Loucy (cell line): Measurements from ENCODE around the gene ZNF615.
"Not testable (repeated sequence)": the region's sequence is repeated elsewhere in the genome, so short reads cannot be mapped to it uniquely, and the experiment has no call there.

Experiments used
- H2AFZ ChIP-seq: fragments of 200-600 bp; sonication (generic); 2 replicates; pipeline ENCODE4 v1.6.0; 2016; ENCODE audit warnings: antibody characterized with exemption, mild to moderate bottlenecking, low read length, moderate library complexity
- H3F3A ChIP-seq: fragments of 200-600 bp; 2 replicates; pipeline ENCODE4 v1.6.0; 2016; ENCODE audit warnings: antibody characterized with exemption, low read depth, mild to moderate bottlenecking
- H3K27me3 ChIP-seq: fragments of 200-600 bp; sonication (generic); 2 replicates; pipeline ENCODE4 v1.6.1; 2014; ENCODE audit warnings: low read length, mild to moderate bottlenecking; ENCODE audit not compliant: insufficient read depth, poor library complexity, severe bottlenecking
- H3K36me3 ChIP-seq: fragments of 200-600 bp; sonication (generic); 2 replicates; pipeline ENCODE4 v1.6.1; 2016; ENCODE audit warnings: low read length; ENCODE audit not compliant: insufficient read depth
- H3K4me1 ChIP-seq: fragments of 200-600 bp; sonication (generic); 2 replicates; pipeline ENCODE4 v1.5.1; 2014; ENCODE audit warnings: low read length, mild to moderate bottlenecking; ENCODE audit not compliant: insufficient read depth, poor library complexity, severe bottlenecking
- H3K4me2 ChIP-seq: fragments of 200-600 bp; sonication (generic); 2 replicates; pipeline ENCODE4 v1.6.0; 2014; ENCODE audit warnings: antibody characterized with exemption, low read length, low read depth, mild to moderate bottlenecking; ENCODE audit not compliant: poor library complexity, severe bottlenecking
- H3K4me3 ChIP-seq: fragments of 200-600 bp; sonication (generic); 2 replicates; pipeline ENCODE4 v1.5.1; 2014; ENCODE audit warnings: low read length, mild to moderate bottlenecking, mixed read lengths; ENCODE audit not compliant: poor library complexity, severe bottlenecking
- H3K79me2 ChIP-seq: fragments of 200-600 bp; sonication (generic); 2 replicates; pipeline ENCODE4 v1.6.1; 2014; ENCODE audit warnings: low read length; ENCODE audit not compliant: insufficient read depth
- H3K9ac ChIP-seq: fragments of 200-600 bp; sonication (generic); 2 replicates; pipeline ENCODE4 v1.6.0; 2014; ENCODE audit warnings: mild to moderate bottlenecking, low read depth, low read length, moderate library complexity; ENCODE audit not compliant: poor library complexity, severe bottlenecking
- H3K9me2 ChIP-seq: fragments of 200-600 bp; sonication (generic); replicated peaks from 2 replicates; pipeline ENCODE4 v1.6.1; 2016; ENCODE audit warnings: low read depth, low read length, mixed read lengths
- H3K9me3 ChIP-seq: fragments of 200-600 bp; sonication (generic); 2 replicates; pipeline ENCODE4 v1.6.1; 2014; ENCODE audit warnings: mild to moderate bottlenecking, antibody characterized with exemption, low read length, low read depth; ENCODE audit not compliant: insufficient read depth
- H4K20me1 ChIP-seq: fragments of 200-600 bp; sonication (generic); 2 replicates; pipeline ENCODE4 v1.6.0; 2014; ENCODE audit warnings: antibody characterized with exemption, low read length, mild to moderate bottlenecking; ENCODE audit not compliant: insufficient read depth, poor library complexity, severe bottlenecking
- EZH2phosphoT487 ChIP-seq: fragments of 200-600 bp; IDR thresholded peaks from 2 replicates; pipeline ENCODE4 v1.6.1; 2018; ENCODE audit warnings: antibody characterized with exemption, mild to moderate bottlenecking, moderate library complexity, borderline replicate concordance
- TF ChIP-seq, protein P1 (sequence below): fragments of 200-600 bp; sonication (generic); conservative IDR thresholded peaks from 2 replicates; pipeline ENCODE4 v1.5.1; 2014; ENCODE audit warnings: mild to moderate bottlenecking, antibody characterized with exemption, low read length

Gene ZNF615

DNA sequence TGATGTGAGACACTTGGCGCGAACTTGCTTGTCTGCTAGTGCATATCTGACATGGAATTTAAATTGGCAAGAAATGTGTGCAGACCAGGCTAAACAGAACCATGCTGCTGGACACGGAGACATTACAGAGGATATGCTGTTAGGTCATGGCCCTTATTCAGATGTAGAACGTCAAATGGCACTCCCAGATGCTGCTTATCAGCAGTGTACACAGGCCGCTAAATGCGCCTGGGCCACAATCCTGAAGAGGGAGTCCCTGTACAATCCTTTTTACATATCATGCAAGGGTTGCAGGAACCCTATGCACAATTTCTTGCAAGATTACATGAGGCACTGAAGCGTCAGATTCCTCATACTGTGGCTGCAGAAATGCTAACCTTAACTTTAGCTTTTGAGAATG lies 30.7 kb downstream of the ZNF615 start:
- no peaks in the 10 kb centered on the region for H3K4me1 ChIP-seq
- no peak overlapping the region for H3K4me2 ChIP-seq
- no peak overlapping the region for H2AFZ ChIP-seq
- H3F3A ChIP-seq = no peaks in the 10 kb centered on the region
- H3K36me3 ChIP-seq = peaks cover 25% of the 10 kb centered on the region
- peaks cover 53% of the 10 kb centered on the region for H3K79me2 ChIP-seq
- no peaks in the 10 kb centered on the region for H3K27me3 ChIP-seq
- no peak overlapping the region for H3K9ac ChIP-seq
- H3K9me3 ChIP-seq = peaks cover 15% of the 10 kb centered on the region; the same call in 1 of the 2 replicates
- H4K20me1 ChIP-seq = no peaks in the 10 kb centered on the region
- no peaks in the 10 kb centered on the region for H3K9me2 ChIP-seq
- TF ChIP-seq, protein P1, sequence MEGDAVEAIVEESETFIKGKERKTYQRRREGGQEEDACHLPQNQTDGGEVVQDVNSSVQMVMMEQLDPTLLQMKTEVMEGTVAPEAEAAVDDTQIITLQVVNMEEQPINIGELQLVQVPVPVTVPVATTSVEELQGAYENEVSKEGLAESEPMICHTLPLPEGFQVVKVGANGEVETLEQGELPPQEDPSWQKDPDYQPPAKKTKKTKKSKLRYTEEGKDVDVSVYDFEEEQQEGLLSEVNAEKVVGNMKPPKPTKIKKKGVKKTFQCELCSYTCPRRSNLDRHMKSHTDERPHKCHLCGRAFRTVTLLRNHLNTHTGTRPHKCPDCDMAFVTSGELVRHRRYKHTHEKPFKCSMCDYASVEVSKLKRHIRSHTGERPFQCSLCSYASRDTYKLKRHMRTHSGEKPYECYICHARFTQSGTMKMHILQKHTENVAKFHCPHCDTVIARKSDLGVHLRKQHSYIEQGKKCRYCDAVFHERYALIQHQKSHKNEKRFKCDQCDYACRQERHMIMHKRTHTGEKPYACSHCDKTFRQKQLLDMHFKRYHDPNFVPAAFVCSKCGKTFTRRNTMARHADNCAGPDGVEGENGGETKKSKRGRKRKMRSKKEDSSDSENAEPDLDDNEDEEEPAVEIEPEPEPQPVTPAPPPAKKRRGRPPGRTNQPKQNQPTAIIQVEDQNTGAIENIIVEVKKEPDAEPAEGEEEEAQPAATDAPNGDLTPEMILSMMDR = no peak
- TF ChIP-seq EZH2phosphoT487 = no peak
- H3K4me3 ChIP-seq = no peak overlapping the region

- TF ChIP-seq, protein P1 = no peak
- no peak for TF ChIP-seq EZH2phosphoT487
- no peak overlapping the region for H2AFZ ChIP-seq
- no peak overlapping the region for H3K4me2 ChIP-seq
- peaks cover 48% of the 10 kb centered on the region for H3K79me2 ChIP-seq
- H3K9me2 ChIP-seq = no peaks in the 10 kb centered on the region
- no peaks in the 10 kb centered on the region for H3F3A ChIP-seq
- no peaks in the 10 kb centered on the region for H3K27me3 ChIP-seq
- peaks cover 20% of the 10 kb centered on the region; the same call in 1 of the 2 replicates for H3K9me3 ChIP-seq
- H3K9ac ChIP-seq = no peak overlapping the region
- no peak overlapping the region for H3K4me3 ChIP-seq
- H3K4me1 ChIP-seq = no peaks in the 10 kb centered on the region
- H4K20me1 ChIP-seq = no peaks in the 10 kb centered on the region
- H3K36me3 ChIP-seq = peaks cover 30% of the 10 kb centered on the region
Measured at GRCh38 chr19:51976852-51977251, 31.2 kb downstream of the ZNF615 start.

DNA sequence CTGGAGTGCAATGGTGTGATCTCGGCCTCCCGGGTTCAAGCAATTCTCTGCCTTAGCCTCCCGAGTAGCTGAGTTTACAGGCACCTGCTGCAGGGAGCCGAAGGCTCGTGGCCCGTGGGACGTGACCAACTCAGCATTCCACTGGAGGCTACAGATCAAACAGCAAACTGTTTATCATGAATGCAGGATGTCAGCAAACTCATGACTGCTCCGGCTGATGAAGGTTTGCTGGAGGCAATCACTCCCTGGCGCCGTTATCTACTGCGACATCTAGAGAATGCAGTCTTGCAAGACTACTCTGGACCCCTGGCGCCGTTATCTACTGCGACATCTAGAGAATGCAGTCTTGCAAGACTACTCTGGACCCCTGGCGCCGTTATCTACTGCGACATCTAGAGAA lies 32.2 kb downstream of the ZNF615 start:
- peaks cover 41% of the 10 kb centered on the region for H3K36me3 ChIP-seq
- not testable (repeated sequence) for H3K9ac ChIP-seq, H3K4me2 ChIP-seq

DNA sequence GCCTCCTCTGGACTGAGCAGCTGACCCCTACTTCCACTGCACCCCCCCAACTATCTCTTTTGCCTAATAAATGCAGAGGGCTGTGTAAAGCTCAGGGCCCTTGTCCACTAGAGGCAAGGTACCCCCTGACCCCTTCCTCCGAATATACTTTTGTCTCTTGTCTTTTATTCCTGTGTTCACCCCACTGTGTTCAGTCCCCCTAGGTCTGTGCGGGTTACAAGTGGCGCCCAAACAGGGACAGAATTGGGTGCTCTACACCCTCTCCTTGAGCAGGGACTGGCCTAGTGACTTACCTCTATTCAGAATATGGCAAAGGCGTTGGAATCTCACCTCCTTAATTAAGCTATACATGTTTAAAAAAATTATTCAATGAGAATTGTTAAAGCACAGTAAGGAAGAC lies 36.4 kb downstream of the ZNF615 start:
- Histone ChIP-seq H3K27me3 (no peaks in the 10 kb centered on the region), H3K4me1 (no peaks in the 10 kb centered on the region), H2AFZ (no peak overlapping the region), H4K20me1 (no peaks in the 10 kb centered on the region), H3K79me2 (peaks cover 9% of the 10 kb centered on the region; the same call in 1 of the 2 replicates), H3K9ac (no peak overlapping the region), H3K9me3 (peaks cover 32% of the 10 kb centered on the region; the same call in 1 of the 2 replicates), H3F3A (no peaks in the 10 kb centered on the region), H3K4me2 (no peak overlapping the region), H3K4me3 (no peak overlapping the region), H3K9me2 (no peaks in the 10 kb centered on the region), H3K36me3 (peaks cover 78% of the 10 kb centered on the region)
- no peak for TF ChIP-seq EZH2phosphoT487
- TF ChIP-seq, protein P1 = no peak

More for the DNA sequence above, 32.2 kb downstream of the ZNF615 start:
- H3F3A ChIP-seq, H2AFZ ChIP-seq, H3K27me3 ChIP-seq, H4K20me1 ChIP-seq, H3K9me2 ChIP-seq, H3K4me3 ChIP-seq, H3K4me1 ChIP-seq: not testable (repeated sequence)
- H3K9me3 ChIP-seq = peaks cover 30% of the 10 kb centered on the region; the same call in 1 of the 2 replicates
- H3K79me2 ChIP-seq = peaks cover 40% of the 10 kb centered on the region
